C4-2B (cell line): ENCODE data around the gene PNLIPRP3.

ENCODE experiments used
- ZFX ChIP-seq: fragments of 450-650 bp; IDR thresholded peaks from 2 replicates; pipeline ENCODE4 v1.6.1; 2017
- TF ChIP-seq, protein P1 (sequence below): fragments of 450-650 bp; conservative IDR thresholded peaks from 2 replicates; pipeline ENCODE4 v1.5.1; 2017; ENCODE audit warnings: mild to moderate bottlenecking

DNA sequence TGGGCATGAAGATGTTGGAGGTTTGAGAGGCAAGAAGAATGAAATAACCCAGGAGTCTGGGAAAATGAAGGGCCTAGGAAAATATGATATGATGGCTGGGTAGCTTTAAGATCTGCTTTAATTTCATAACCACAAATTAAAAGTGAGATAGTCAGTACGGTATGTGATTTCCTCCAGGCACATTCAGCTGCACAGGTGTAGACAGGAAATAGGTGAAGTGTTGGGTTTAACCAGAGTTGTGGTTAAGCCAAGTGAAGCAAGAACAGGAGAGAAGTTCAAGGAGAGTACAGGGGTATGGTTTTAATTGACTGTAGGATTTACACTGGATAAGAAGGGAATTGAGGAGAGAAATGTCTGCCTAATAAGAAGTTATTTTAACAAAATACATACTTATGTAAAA, 2.6 kb downstream of the PNLIPRP3 start:
- TF ChIP-seq, protein P1, sequence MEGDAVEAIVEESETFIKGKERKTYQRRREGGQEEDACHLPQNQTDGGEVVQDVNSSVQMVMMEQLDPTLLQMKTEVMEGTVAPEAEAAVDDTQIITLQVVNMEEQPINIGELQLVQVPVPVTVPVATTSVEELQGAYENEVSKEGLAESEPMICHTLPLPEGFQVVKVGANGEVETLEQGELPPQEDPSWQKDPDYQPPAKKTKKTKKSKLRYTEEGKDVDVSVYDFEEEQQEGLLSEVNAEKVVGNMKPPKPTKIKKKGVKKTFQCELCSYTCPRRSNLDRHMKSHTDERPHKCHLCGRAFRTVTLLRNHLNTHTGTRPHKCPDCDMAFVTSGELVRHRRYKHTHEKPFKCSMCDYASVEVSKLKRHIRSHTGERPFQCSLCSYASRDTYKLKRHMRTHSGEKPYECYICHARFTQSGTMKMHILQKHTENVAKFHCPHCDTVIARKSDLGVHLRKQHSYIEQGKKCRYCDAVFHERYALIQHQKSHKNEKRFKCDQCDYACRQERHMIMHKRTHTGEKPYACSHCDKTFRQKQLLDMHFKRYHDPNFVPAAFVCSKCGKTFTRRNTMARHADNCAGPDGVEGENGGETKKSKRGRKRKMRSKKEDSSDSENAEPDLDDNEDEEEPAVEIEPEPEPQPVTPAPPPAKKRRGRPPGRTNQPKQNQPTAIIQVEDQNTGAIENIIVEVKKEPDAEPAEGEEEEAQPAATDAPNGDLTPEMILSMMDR: no peak
- no peak for TF ChIP-seq ZFX
